Fibroblast of lung (primary cell): Measurements from ENCODE around the gene SLC25A3.

ENCODE experiments used
- EZH2 ChIP-seq: IDR thresholded peaks from 2 replicates; pipeline ENCODE4 v1.5.1; 2012; ENCODE audit warnings: low read length, control low read depth, mild to moderate bottlenecking; ENCODE audit errors: missing control alignments
- TF ChIP-seq, protein P1 (sequence below), 2 donors: IDR thresholded peaks in 1 of 2; conservative IDR thresholded peaks in 1 of 2; 1 replicate in 1 of 2; 2 replicates in 1 of 2; pipeline ENCODE4 v1.5.1; 2011 to 2012; ENCODE audit warnings: low read length in 2 of 2, control low read depth in 1 of 2, inconsistent platforms in 1 of 2, low read depth in 1 of 2, mild to moderate bottlenecking in 1 of 2

DNA sequence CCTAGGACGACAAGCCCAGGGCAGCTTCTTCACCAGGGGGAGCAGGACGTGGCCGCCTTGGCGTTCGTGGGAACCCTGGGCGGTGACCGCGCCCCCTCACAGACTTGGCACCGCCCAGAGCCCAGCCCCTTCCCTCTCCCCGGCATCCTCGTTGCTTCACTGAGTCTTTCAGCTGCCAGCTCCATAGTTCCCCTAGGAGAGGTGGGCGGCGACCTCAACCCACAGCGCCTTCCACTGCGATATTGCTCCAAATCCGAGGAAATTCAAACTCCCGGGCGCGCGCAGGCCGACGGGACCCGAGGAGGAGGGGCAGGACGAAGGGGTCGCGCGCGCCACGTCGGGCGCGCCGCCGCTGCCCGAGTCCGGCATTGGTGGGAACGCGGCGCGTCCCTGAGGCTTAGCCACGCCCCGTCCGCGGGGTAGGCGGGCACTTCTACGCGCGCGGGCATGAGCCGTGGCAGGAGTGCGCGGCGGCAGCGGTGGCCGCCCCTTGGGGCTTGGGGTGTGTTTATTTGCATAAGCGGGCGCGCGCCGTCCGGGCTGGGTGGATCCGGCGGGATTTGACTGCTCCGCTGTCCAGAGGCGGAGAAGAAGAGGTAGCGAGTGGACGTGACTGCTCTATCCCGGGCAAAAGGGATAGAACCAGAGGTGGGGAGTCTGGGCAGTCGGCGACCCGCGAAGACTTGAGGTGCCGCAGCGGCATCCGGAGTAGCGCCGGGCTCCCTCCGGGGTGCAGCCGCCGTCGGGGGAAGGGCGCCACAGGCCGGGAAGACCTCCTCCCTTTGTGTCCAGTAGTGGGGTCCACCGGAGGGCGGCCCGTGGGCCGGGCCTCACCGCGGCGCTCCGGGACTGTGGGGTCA lies 51.5 kb downstream of the SLC25A3 start, which contains the start of the genes APAF1 and IKBIP:
- TF ChIP-seq, protein P1, sequence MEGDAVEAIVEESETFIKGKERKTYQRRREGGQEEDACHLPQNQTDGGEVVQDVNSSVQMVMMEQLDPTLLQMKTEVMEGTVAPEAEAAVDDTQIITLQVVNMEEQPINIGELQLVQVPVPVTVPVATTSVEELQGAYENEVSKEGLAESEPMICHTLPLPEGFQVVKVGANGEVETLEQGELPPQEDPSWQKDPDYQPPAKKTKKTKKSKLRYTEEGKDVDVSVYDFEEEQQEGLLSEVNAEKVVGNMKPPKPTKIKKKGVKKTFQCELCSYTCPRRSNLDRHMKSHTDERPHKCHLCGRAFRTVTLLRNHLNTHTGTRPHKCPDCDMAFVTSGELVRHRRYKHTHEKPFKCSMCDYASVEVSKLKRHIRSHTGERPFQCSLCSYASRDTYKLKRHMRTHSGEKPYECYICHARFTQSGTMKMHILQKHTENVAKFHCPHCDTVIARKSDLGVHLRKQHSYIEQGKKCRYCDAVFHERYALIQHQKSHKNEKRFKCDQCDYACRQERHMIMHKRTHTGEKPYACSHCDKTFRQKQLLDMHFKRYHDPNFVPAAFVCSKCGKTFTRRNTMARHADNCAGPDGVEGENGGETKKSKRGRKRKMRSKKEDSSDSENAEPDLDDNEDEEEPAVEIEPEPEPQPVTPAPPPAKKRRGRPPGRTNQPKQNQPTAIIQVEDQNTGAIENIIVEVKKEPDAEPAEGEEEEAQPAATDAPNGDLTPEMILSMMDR (conservative IDR thresholded peaks at IDR 0.05 in 1 of 2, IDR thresholded peaks at IDR 0.05 in 1 of 2; ENCODE audit: low read depth in 1 of 2, low read length in 2 of 2): no peak
- no peak for TF ChIP-seq EZH2
